ENCODE results near the gene DPPA4.
"Not testable (repeated sequence)": the region's sequence is repeated elsewhere in the genome, so short reads cannot be mapped to it uniquely, and the experiment has no call there.

The DPPA4 gene, protein sequence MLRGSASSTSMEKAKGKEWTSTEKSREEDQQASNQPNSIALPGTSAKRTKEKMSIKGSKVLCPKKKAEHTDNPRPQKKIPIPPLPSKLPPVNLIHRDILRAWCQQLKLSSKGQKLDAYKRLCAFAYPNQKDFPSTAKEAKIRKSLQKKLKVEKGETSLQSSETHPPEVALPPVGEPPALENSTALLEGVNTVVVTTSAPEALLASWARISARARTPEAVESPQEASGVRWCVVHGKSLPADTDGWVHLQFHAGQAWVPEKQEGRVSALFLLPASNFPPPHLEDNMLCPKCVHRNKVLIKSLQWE

DNA sequence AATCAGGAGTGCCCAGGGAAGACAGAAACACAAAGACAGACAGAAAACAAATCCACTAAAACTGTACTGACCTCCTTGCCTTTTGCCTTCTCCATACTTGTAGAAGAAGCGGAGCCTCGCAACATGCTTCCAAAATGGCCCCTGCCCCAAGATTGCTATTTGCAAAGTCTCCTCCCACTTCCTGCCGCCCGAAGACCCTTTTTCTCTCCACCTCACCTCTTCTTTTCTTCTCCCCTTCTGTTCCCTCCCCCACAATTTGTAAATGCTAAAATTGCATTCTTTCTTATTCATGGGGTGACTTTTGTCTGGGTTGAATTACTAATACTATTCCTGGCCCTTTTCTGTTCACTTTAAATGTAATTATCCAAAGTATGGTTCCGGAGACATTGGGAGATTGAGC, at the start of gene DPPA4:
Gene DPPA4 (minus strand): TSS at position 154 of the 400 bp plus-strand sequence. CDS start 29 bp downstream, at position 125.
- no peak for DNase-seq
- in situ Hi-C loops (cut with HindIII; ENCODE audit: low pct_ligation_motif_present, low pct_unique_long_range_greater_than_20kb, low sequenced_read_pairs): no loop called here

- no peak for DNase-seq
- in situ Hi-C loops (cut with HindIII; ENCODE audit: low pct_ligation_motif_present, low pct_unique_long_range_greater_than_20kb, low sequenced_read_pairs): no loop called here
Observed at GRCh38 chr3:109385442-109386318, 48.3 kb upstream of the DPPA4 start.

- in situ Hi-C loops (cut with HindIII; ENCODE audit: low pct_ligation_motif_present, low pct_unique_long_range_greater_than_20kb, low sequenced_read_pairs): no loop called here
- no peak for DNase-seq
Observed at GRCh38 chr3:109384164-109384563, 46.8 kb upstream of the DPPA4 start.

DNA sequence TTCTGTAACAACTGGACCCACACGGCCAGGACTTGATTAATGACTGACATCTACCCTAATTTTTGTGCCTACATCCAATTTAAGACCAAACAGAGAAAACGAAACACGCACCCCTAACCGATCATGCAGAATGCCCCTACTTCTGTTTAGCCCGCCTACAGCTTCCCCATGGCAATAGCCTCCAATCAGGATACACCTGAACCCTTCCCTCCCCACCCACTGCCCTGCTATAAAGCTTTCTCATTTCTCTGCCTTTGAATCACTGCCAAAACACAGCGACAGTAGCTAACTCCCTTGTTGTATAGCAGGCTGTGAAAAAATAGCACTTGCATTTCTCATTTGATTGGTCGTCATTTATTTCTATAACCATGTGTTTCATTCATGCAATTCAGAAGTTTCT, 45.2 kb upstream of the DPPA4 start:
- no peak for DNase-seq
- in situ Hi-C loops (cut with HindIII; ENCODE audit: low pct_ligation_motif_present, low pct_unique_long_range_greater_than_20kb, low sequenced_read_pairs): no loop called here

DNA sequence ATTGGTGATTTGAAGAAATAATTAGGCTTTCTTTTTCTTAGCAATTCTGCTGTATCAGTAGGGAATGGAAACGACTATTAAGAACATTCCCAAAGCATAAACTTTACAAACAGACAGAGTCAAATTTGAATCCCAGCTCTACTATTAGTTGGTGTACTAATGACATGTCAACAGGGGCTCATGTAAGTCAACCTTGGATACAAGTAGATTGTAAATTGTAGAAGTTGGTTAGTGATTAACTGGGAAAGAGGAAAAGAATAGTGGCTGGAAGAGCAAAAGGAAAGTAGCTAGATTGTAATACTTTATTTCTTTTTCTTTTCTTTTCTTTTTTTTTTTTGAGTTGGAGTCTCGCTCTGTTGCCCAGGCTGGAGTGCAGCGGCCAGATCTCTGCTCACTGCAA, 38.6 kb upstream of the DPPA4 start:
- in situ Hi-C loops (cut with HindIII; ENCODE audit: low pct_ligation_motif_present, low pct_unique_long_range_greater_than_20kb, low sequenced_read_pairs): no loop called here
- no peak for DNase-seq

DNA sequence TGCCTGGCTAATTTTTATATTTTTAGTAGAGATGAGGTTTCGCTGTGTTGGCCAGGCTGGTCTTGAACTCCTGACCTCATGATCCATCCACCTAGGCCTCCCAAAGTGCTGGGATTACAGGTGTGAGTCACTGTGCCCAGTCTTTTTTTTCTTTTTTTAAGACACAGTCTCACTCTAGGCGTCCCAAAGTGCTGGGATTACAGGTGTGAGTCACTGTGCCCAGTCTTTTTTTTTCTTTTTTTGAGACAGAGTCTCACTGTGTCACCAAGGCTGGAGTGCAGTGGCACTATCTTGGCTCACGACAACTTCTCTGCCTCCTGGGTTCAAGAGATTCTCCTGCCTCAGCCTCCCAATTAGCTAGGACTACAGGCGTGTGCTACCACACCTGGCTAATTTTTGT, 37.1 kb upstream of the DPPA4 start:
- DNase-seq; in situ Hi-C loops (cut with HindIII; ENCODE audit: low pct_ligation_motif_present, low pct_unique_long_range_greater_than_20kb, low sequenced_read_pairs): not testable (repeated sequence)

GRCh38 chr3:109373933-109374332, 36.6 kb upstream of the DPPA4 start:
- in situ Hi-C loops (cut with HindIII; ENCODE audit: low pct_ligation_motif_present, low pct_unique_long_range_greater_than_20kb, low sequenced_read_pairs): no loop called here
- no peak for DNase-seq

- in situ Hi-C loops (cut with HindIII; ENCODE audit: low pct_ligation_motif_present, low pct_unique_long_range_greater_than_20kb, low sequenced_read_pairs): no loop called here
- no peak for DNase-seq
Observed at GRCh38 chr3:109372639-109373038, 35.3 kb upstream of the DPPA4 start.

- DNase-seq: no peak
- in situ Hi-C loops (cut with HindIII; ENCODE audit: low pct_ligation_motif_present, low pct_unique_long_range_greater_than_20kb, low sequenced_read_pairs): no loop called here
Observed at GRCh38 chr3:109369510-109369909, 32.2 kb upstream of the DPPA4 start.

DNA sequence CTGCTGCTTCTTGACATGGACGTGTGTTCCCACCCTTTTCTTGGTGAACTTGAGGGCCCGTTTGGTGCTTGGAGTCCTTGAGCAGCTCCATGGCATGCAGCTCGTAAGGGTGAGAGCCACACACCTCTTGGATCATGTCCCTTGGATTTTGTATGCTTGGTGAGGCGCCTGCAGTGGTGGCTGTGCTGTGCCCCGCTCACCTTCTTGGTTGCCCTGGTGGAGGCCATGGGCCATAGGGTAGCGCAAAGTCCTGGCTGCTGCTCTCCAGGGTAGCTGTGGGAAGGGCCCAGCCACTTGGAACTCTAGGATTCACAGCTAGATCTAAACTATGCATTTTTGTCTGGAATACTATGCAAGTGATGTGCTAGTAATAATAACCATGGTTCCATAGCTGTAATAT, 26.7 kb upstream of the DPPA4 start:
- no peak for DNase-seq
- in situ Hi-C loops (cut with HindIII; ENCODE audit: low pct_ligation_motif_present, low pct_unique_long_range_greater_than_20kb, low sequenced_read_pairs): no loop called here

DNA sequence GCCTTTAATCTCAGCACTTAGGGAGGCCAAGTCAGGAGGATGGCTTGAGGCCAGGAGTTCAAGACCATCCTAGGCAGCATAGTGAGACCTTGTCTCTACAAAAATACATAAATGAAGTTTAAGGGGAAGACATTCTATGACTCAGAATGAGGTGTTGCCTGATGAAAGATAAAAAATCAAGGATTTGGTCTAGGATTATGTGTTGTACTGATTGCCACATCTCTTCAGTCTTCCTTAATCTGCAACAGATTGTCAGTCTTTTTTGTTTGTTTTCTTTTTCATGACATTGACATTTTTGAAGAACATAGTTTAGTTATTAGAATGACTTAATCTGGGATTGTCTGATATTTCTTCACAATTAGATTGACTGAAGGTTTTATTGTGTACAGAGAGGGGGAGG, 26.3 kb upstream of the DPPA4 start:
- DNase-seq: no peak
- in situ Hi-C loops (cut with HindIII; ENCODE audit: low pct_ligation_motif_present, low pct_unique_long_range_greater_than_20kb, low sequenced_read_pairs): no loop called here

- DNase-seq: no peak
- in situ Hi-C loops (cut with HindIII; ENCODE audit: low pct_ligation_motif_present, low pct_unique_long_range_greater_than_20kb, low sequenced_read_pairs): no loop called here
Observed at GRCh38 chr3:109362823-109363222, 25.5 kb upstream of the DPPA4 start.

DNA sequence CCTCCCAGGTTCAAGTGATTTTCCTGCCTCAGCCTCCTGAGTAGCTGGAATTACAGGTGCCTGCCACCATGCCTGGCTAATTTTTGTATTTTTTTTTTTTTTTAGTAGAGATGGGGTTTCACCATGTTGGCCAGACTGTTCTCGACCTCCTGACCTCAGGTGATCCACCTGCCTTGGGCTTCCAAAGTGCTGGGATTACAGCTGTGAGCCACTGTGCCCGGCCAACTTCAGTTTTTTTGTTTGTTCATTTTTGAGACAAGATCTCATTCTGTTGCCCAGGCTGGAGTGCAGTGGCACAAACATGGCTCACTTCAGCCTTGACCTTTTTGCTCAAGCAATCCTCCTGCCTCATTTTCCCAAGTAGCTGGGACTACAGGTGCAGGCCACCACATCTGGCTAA, 21.5 kb upstream of the DPPA4 start:
- DNase-seq; in situ Hi-C loops (cut with HindIII; ENCODE audit: low pct_ligation_motif_present, low pct_unique_long_range_greater_than_20kb, low sequenced_read_pairs): not testable (repeated sequence)

- no peak for DNase-seq
- in situ Hi-C loops (cut with HindIII; ENCODE audit: low pct_ligation_motif_present, low pct_unique_long_range_greater_than_20kb, low sequenced_read_pairs): no loop called here
Observed at GRCh38 chr3:109356442-109357155, 19.3 kb upstream of the DPPA4 start.

- no peak for DNase-seq
- in situ Hi-C loops (cut with HindIII; ENCODE audit: low pct_ligation_motif_present, low pct_unique_long_range_greater_than_20kb, low sequenced_read_pairs): no loop called here
Observed at GRCh38 chr3:109355625-109356441, 18.5 kb upstream of the DPPA4 start.

DNA sequence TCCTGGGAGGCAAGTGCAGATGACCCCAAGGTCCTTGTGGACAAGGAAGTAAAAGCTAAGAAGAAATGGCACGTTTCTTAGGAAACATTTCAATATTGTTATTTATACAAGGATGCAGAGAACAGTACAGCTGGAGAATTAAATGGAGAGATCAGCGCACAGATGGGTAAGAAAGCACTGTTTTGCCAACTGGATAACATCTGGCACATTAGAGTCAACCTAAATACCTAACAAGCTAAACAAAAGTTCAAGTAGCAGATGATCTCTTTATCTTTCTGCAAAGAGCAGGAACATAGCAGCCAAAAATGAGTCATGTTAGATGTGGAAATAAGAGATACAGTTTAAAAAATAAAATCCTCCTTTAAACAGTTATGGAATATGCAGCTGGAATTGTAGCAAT, 15.7 kb upstream of the DPPA4 start:
- in situ Hi-C loops (cut with HindIII; ENCODE audit: low pct_ligation_motif_present, low pct_unique_long_range_greater_than_20kb, low sequenced_read_pairs): no loop called here
- no peak for DNase-seq

GRCh38 chr3:109351231-109351630, 13.9 kb upstream of the DPPA4 start:
- in situ Hi-C loops (cut with HindIII; ENCODE audit: low pct_ligation_motif_present, low pct_unique_long_range_greater_than_20kb, low sequenced_read_pairs): no loop called here
- DNase-seq: no peak

GRCh38 chr3:109346770-109347295, 9.5 kb upstream of the DPPA4 start:
- in situ Hi-C loops (cut with HindIII; ENCODE audit: low pct_ligation_motif_present, low pct_unique_long_range_greater_than_20kb, low sequenced_read_pairs): no loop called here
- DNase-seq: no peak

Data from ACHN (cell line).